Type B pancreatic cell (in vitro differentiated cells): Measurements from ENCODE around the gene MEI4. TPM values are rescaled to one million over a fixed set of nuclear protein-coding genes. Genes with fewer than 3 reads are reported as not detected.
"Not testable (repeated sequence)": the region's sequence is repeated elsewhere in the genome, so short reads cannot be mapped to it uniquely, and the experiment has no call there.

Source experiments
- DNase-seq: peaks from one replicate; pipeline ENCODE4 v3.0.0; 2021; ENCODE audit warnings: mixed read lengths; ENCODE audit not compliant: unreplicated experiment; ENCODE audit errors: extremely low spot score
- H3K27ac Mint-ChIP-seq: 2 replicates; pipeline ENCODE4 v1.8.0; 2021; ENCODE audit warnings: mild to moderate bottlenecking, mixed read lengths
- H3K27me3 Mint-ChIP-seq: 2 replicates; pipeline ENCODE4 v1.8.0; 2021; ENCODE audit warnings: mixed read lengths
- H3K36me3 Mint-ChIP-seq: 2 replicates; pipeline ENCODE4 v1.8.0; 2021; ENCODE audit warnings: mixed read lengths
- H3K4me1 Mint-ChIP-seq: one replicate; pipeline ENCODE4 v1.8.0; 2021; ENCODE audit warnings: mixed read lengths; ENCODE audit not compliant: unreplicated experiment
- H3K4me3 Mint-ChIP-seq: 2 replicates; pipeline ENCODE4 v1.8.0; 2021; ENCODE audit warnings: mild to moderate bottlenecking, mixed read lengths
- H3K9me3 Mint-ChIP-seq: 2 replicates; pipeline ENCODE4 v1.8.0; 2021; ENCODE audit warnings: mixed read lengths
- total RNA-seq: library from RNA; stranded (reverse); gene quantifications from 2 replicates; pipeline ENCODE4 v1.2.1, GENCODE V29; 2021; ENCODE audit warnings: low replicate concordance
- TF ChIP-seq, protein P1 (sequence below): fragments of 200-600 bp; sonication (generic); conservative IDR thresholded peaks from 2 replicates; pipeline ENCODE4 v1.5.0; 2021; ENCODE audit warnings: antibody characterized with exemption, mild to moderate bottlenecking

MEI4 gene
- total RNA-seq, 1 donor from 2014 or later, result 0.29 TPM

- no peaks in the 10 kb centered on the region for H3K9me3 Mint-ChIP-seq
- no peak overlapping the region for H3K27ac Mint-ChIP-seq
- H3K36me3 Mint-ChIP-seq, result no peaks in the 10 kb centered on the region
- H3K4me3 Mint-ChIP-seq, result no peak overlapping the region
- DNase-seq, result no peak
- peaks cover 4% of the 10 kb centered on the region for H3K4me1 Mint-ChIP-seq
- H3K27me3 Mint-ChIP-seq, result no peaks in the 10 kb centered on the region
- TF ChIP-seq, protein P1, sequence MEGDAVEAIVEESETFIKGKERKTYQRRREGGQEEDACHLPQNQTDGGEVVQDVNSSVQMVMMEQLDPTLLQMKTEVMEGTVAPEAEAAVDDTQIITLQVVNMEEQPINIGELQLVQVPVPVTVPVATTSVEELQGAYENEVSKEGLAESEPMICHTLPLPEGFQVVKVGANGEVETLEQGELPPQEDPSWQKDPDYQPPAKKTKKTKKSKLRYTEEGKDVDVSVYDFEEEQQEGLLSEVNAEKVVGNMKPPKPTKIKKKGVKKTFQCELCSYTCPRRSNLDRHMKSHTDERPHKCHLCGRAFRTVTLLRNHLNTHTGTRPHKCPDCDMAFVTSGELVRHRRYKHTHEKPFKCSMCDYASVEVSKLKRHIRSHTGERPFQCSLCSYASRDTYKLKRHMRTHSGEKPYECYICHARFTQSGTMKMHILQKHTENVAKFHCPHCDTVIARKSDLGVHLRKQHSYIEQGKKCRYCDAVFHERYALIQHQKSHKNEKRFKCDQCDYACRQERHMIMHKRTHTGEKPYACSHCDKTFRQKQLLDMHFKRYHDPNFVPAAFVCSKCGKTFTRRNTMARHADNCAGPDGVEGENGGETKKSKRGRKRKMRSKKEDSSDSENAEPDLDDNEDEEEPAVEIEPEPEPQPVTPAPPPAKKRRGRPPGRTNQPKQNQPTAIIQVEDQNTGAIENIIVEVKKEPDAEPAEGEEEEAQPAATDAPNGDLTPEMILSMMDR, result no peak
These were observed 25.2 kb downstream of the MEI4 start for GRCh38 chr6:77678048-77678447.

- Mint-ChIP-seq H3K4me3 (no peak overlapping the region), H3K36me3 (no peaks in the 10 kb centered on the region), H3K27ac (no peak overlapping the region), H3K27me3 (no peaks in the 10 kb centered on the region), H3K9me3 (no peaks in the 10 kb centered on the region), H3K4me1 (no peaks in the 10 kb centered on the region)
- TF ChIP-seq, protein P1, result no peak
- DNase-seq, result no peak
These were observed 30.7 kb downstream of the MEI4 start for GRCh38 chr6:77683515-77683914.

DNA sequence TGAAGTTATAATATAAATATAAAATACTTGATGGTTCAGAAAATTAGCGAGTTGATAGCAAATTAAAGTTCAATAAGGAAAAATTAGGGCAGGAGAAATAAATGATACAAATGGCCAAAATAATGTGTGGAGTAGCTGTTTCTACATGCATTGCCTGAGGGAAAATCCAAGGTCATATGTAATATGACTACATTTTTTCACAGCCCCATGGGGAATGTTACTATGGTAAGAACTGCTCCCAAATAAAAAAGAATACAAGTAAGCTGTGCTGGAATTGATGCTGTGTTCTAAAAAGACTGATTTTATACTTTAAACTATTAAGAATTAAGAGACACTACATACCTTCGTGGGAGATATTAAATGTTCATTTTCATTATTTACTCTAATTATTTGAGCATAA is 34.1 kb downstream of the MEI4 start:
- H3K27me3 Mint-ChIP-seq, result no peaks in the 10 kb centered on the region
- no peaks in the 10 kb centered on the region for H3K9me3 Mint-ChIP-seq
- TF ChIP-seq, protein P1, result no peak
- no peak overlapping the region for H3K4me3 Mint-ChIP-seq
- no peak overlapping the region for H3K27ac Mint-ChIP-seq
- H3K36me3 Mint-ChIP-seq, result no peaks in the 10 kb centered on the region
- no peak for DNase-seq
- H3K4me1 Mint-ChIP-seq, result no peaks in the 10 kb centered on the region

DNA sequence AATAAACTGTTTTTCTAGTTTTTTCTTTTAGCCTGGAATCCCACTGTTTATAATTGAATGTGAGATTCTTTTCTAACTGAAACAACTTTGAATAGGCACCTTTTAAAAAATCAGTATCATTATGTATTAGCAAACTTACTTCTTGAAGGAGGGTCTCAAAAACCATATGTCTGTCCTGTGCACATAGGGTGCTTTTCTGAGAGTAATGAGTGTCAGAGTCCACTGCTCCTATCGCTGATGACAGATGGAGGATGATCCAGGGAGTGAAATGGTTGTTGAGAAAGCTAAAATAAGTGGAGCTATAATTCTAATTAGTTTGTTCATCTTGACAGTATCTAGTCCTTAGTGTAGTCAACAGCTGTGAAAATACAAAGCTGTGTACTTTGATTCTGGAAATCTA is 35.8 kb downstream of the MEI4 start:
- TF ChIP-seq, protein P1, result no peak
- Mint-ChIP-seq H3K36me3 (no peaks in the 10 kb centered on the region), H3K27ac (no peak overlapping the region), H3K4me1 (no peaks in the 10 kb centered on the region), H3K9me3 (no peaks in the 10 kb centered on the region), H3K27me3 (no peaks in the 10 kb centered on the region), H3K4me3 (no peak overlapping the region)
- no peak for DNase-seq

GRCh38 chr6:77700095-77700494 is 47.3 kb downstream of the MEI4 start:
- H3K27ac Mint-ChIP-seq, H3K4me1 Mint-ChIP-seq, DNase-seq, H3K36me3 Mint-ChIP-seq, H3K4me3 Mint-ChIP-seq, H3K9me3 Mint-ChIP-seq, H3K27me3 Mint-ChIP-seq: not testable (repeated sequence)

DNA sequence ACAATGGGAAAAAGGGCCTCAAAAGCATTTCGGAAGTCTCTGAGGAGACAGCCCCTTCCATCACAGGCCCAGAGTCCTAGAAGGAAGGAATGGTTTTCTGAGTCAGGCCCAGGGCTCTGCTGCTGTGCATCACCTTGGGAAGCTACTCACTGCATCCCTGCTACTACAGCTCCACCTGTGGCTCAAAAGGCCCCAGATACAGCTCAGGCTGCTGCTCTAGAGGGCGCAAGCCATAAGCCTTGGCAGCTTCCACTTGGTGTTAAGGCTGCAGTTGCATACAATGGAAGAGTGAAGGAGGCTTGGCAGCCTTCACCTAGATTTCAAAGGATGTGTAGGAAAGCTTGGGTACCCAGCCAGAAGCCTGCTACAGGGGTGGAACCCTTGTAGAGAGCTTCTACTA is 54.8 kb downstream of the MEI4 start:
- H3K9me3 Mint-ChIP-seq, result peaks cover 4% of the 10 kb centered on the region
- H3K4me1 Mint-ChIP-seq, result no peaks in the 10 kb centered on the region
- no peak overlapping the region for H3K4me3 Mint-ChIP-seq
- no peak overlapping the region for H3K27ac Mint-ChIP-seq
- TF ChIP-seq, protein P1, result no peak
- no peaks in the 10 kb centered on the region for H3K27me3 Mint-ChIP-seq
- DNase-seq, result no peak
- no peaks in the 10 kb centered on the region for H3K36me3 Mint-ChIP-seq
